Activated CD8-positive, alpha-beta memory T cell treated with anti-CD3 and anti-CD28 coated beads, Interleukin-2, amount 50 U/mL, for 24 hours (primary cell): ENCODE data around the gene PTPRH.
"Not testable (repeated sequence)": the region's sequence is repeated elsewhere in the genome, so short reads cannot be mapped to it uniquely, and the experiment has no call there.

ENCODE experiments used
- DNase-seq: peaks from one replicate; pipeline ENCODE4 v3.0.0-alpha.2; 2020; ENCODE audit errors: extremely low read depth

Gene PTPRH

DNA sequence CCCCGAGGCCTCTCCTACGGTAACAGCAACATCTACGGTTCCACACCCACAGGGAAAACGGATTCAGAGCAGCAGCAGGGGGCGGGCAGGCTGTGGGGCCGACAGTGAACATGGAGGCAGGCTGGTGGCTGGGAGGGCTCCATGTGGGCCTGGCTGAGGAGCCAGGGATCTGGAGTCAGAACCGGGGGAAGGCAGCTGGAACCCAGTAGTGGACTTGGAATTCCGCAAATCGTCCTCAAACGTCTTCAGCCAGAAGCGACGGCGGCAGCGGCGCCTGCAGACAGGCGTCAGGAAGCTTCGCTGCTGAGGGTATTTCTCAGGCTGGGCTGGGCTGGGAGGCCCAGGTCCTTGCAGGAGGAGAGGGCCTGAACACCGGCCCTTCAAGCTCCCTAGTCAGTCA lies 17.5 kb upstream of the PTPRH start:
- DNase-seq = no peak

DNA sequence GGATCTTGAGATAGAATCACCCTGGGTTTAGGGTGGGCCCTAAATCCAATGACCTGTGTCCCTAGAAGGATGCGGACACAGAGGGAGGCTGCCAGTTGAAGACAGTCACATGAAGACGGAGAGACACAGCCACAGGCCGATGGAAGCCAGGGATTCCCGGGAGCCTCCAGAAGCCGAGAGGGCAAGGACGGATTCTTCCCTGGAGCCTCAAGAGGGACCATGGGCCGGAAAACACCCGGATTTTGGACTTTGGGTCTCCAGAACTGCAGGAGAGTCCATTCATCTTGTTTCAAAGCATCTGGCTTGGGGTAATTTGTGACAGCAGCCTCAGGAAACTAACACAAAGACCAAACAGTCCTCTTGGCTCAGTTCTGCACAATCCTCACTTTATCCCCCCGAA lies 17.0 kb upstream of the PTPRH start:
- DNase-seq = no peak

DNA sequence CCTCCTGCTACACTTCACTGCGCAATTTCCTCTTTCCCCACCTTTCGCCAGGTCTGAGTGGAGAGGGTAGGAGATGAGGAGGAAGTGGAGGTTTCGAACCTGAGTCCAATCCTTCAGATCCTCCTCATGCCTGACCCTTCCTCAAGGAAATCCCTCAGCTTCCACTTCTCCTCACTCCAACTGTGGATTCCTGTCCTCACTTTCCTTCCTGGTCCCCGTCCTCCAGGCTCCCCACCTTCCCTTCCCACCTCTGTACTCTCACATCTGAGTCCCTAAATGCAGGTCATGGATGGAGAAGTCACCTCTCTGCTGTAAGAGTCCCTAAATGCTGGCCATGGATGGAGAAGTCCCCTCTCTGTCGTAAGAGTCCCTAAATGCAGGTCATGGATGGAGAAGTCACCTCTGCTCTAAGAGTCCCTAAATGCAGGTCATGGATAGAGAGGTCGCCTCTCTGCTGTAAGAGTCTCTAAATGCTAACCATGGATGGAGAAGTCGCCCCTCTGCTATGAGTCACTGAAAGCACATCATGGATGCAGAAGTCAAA lies 16.2 kb upstream of the PTPRH start:
- DNase-seq = no peak

DNA sequence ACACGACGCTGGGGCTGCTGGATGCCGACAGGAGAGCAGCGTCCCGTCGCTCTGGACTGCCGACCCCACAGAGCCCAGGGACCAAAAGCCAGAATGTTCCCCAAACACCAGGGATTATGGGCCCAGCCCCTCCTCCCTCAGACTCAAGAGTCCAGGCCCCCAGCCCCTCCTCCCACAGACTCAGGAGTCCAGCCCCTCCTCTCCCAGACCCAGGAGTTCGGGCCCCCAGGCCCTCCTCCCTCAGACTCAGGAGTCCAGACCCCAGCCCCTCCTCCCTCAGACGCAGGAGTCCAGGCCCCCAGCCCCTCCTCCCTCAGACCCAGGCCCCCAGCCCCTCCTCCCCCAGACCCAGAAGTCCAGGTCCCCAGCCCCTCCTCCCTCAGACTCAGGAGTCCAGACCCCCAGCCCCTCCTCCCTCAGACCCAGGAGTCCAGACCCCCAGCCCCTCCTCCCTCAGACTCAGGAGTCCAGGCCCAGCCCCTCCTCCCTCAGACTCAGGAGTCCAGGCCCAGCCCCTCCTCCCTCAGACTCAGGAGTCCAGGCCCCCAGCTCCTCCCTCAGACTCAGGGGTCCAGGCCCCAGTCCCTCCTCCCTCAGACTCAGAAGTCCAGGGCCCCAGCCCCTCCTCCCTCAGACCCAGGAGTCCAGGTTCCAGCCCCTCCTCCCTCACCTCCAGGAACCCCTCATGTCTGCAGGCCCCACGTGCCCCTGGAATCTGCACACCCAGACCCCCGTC lies 15.5 kb upstream of the PTPRH start:
- not testable (repeated sequence) for DNase-seq

DNA sequence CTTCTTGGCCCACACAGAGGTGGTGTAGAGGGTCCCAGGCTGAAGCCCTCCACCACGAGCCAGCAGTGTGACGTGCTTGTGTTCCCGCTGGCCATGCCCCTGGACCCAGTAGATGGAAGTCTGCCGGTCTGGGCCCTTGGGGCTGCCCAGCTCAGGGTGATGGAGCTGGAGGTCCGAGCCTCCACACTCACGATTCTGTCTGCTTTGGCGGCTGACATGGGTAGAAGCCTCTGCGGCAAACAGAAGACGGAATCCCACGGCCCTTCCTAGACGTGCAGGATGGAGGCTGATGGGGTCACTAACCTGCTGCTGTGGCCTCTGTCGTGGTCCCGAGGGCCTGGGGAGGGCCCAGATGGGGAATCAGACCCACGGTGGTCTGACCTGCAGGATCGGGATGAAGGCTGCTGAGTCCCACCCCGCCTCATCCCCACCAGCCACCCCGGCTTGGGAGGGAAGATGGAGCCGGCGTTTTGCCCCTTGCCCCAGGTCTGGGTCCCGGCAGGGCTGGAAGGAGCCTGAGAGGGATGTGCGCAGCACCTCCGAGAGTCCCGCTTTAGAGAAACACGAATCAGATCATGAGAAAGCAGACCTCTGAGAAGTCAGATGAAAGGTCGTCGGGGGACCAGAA lies 14.9 kb upstream of the PTPRH start:
- no peak for DNase-seq

DNA sequence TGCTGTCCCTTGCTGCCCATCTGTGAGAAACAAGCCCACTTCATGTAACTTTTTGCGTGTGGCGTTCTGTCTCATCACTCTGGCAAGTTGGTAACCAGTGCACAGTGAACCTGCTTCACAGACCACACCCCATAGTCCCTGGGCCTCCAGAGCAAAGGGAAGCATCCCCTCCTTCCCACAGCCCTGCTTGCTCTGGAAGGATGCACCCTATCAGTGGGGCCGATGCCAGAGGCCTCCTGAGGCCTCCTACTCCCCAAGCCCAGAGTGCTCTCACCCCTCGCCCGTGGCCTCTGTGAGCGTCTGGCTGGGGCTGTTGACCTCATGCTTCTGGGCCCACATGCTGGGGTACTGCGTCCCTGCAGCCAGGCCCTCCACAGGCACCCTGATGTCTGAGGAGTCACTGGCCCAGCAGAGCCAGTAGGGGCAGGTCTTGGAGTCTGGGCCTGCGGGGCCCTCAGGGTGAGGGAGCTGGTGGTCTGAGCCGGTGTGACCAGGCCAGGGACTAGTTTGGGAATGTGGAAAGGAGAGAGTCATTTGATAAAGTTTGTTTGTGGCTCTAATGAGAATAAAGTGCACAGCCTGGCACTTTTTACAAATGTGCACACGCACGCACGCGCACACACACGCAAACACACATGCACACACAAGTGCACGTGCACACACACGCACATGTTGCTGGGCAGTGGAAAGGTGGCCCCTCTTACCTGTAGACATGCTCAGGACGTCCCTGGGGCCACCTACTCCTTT lies 14.2 kb upstream of the PTPRH start:
- no peak for DNase-seq

DNA sequence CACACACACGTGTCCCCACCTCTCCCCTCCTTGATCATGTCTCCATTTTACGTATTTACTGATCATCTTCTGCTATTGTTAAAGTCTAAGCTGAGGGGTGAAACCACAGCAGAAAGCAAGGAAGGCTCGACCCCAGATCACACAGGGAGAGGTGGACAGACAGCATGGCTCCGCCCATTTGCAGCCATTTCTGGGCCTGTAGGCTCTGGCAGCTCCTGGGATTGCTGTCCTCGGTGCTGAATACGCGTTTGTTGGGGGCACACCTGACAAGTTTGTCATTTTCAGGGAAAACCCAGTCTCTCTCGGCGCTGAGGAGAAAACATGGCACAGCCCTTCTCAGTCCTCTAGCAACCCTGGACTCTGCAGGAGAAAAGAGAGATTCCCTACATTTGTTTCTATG lies 11.2 kb upstream of the PTPRH start:
- DNase-seq = no peak

DNA sequence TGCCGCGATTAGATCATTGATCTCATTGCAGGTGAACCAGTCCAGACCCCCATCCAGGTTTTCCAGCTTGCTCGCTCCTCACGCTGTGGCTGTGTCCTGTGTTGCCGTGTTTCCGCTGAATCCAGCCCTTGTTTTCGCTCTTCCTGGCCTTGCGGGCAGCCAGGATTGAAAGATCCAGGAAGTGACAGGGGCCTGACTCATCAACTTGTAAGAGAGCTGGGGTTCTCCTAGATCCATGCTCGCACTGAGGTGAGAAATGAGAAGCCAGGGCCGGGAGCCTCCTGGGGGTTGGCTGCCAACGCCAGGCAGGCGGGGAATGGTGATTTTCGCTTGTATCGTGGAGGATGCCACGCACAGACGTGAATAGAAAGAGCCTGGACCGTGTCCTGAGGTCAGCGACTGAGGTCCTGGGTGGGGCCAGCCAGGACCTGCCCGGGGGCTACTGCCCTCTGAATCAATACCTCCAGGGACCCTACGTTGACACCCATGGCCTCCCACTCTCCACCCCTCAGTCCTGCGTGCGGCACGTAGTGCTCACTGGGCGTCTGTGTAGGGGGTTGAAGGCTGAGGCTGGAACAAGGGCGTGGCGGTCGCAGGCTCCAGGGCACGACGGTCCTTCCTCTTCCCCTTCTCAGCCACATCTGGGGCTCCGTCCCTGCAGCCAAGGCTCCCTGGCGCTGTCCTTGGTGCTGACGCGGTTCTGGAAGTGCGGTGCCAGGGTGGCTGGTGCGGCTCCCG lies 7.3 kb upstream of the PTPRH start:
- DNase-seq = no peak

DNA sequence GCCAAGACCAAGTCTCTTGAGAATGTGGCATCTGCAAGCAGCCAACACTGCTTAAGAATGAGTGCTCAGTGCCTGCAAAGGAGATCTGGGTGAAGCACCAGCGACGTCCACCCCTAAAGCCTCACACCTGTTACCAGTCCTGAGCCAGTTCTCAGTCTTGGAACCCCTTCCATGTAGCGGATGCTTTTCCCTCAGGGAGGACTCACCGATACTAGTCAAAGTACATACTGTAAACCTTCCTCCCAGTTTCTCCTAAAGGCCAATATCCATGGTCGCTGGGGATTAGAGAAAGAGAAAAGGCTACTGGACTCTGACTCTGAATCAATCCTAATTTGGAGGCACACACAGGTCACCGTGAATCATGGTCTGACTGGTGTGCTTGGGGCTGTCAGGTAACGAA lies 4.2 kb upstream of the PTPRH start:
- no peak for DNase-seq

DNA sequence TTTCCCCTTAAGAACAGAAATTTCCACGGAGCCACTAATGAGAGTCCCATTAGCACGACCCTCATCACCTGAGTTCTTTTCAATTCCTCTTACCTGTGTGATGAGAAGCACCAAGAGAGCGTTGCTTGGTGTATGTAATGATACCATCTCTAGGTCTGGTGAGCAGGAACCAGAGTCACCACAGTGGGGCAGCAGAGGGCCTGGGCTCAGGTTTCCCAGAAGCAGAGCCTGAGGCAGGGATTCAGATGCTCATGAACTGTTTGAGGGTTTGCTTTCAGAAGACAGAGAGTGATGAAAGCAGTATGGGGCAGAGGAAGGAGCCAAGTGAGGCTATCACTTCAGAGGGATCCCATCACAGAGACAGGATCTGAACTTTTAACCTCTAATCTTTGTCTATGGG lies 3.1 kb upstream of the PTPRH start:
- DNase-seq = no peak

DNA sequence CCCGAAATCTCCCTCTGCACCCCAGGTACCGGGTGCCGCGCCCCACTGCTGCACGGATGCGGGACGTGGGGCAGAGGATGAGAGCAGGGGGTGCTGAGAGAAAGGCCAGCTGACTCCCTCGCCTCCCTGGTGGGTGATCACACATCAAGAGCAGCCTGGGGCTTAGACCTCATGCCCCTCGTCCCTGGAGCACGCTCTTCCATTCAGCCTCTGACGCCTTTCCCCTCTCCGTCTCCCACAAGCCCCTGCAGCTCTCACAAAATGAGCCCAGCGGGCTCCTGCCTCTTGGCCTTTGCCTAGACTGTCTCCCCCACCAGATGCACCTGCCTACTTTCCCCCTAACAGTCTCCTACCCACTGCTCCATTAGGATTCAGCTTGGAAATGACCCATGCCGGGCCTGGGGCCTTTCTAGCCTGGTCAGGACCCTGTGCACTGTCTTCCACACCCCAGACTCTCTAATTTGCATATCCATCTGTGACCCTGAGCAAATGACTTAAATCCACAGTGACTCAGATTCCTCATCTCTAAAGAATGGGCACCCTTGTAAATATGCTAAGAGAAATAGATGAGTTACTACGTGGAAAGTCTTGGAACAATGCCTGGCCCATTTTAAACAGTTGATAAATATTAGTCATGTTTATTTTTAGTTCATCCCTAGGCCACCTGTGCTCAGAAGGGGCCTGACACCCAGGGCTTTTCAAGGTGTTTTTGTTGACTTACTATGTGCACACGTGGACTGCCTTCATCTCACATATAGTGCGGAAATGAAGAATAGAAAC lies 582 bp upstream of the PTPRH start:
- DNase-seq = no peak

DNA sequence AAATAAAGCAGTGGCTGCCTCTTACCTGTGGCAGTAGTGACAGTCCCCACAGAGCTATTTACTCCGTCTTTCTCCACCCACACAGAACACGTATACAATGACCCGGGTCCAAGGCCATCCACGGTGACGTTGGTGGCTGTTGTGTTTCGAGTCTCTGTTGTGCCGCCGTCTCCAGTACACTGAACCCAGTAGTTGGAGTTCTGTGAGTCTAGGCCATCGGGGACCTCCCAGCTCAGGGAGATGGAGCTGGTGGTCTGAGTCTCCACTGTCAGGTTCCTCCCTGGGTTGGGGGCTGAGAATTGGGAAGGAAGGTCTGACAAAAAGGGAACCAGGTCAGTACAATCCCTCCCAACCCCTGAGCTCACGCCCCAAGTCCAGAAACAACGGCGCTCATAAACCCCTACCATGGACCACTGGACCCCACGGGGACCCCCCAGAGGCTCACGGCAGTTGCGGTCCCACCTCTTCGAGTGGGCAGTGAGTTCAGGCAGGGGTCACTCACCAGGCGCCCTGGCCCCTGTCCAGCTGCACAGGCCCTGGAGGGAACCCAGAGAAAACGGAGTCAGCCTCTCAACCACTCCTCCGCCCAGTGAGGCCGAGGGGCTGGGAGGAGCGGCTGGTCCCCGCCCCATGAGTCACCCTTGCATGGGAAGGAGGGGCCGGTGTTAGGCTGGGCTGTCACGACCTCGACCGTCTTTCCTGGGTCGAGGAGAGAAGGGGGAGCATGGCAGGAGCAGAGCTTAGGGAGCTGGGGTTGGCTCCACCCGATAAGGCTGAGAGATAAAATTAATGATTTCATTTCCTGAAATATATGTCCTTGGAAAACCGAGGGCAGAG lies 2.4 kb downstream of the PTPRH start:
- no peak for DNase-seq

DNA sequence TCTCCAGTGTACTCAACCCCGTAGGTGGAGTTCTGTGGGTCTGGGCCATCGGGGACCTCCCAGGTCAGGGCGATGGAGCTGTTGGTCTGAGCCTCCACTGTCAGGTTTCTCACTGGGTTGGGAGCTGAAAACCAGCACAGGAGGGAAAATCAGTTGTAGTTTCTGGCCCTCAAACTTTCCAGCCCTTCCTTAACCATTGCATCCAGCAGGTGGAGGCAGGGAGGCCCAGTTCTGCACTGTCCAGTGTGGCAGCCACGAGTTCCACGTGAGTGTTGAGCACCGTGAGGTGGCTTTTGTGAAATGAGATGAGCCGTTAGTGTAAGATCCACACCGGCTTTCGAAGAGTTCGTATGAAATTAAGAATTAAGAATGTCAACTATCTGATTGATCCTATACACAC lies 7.1 kb downstream of the PTPRH start:
- not testable (repeated sequence) for DNase-seq

DNA sequence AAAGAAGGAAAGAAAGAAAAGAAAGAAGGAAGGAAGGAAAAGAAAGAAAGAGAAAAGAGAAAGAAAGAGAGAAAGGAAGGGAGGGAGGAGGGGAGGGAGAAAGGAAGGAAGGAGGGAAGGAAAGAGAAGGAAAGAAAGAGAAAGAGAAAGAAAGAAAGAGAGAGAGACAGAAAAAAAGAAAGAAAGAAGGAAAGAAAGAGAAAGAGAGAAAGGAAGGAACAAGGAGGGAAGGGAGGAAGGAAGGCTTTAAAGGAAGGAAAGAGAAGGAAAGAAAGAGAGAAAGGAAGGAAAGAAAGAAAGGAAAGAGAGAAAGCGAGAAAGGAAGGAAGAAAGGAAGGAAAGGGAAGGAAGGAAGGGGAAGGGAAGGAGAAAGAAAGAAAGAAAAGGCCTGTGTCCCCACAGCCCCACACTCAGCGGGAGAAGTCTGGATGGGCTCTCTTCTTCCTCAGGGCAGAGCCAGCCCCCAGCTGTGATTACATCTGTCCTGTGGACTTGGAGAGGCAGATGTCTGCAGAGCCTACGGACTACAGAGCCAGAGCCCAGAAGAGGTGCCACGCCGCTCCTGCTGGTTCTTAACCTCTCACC lies 9.6 kb downstream of the PTPRH start:
- DNase-seq = no peak

DNA sequence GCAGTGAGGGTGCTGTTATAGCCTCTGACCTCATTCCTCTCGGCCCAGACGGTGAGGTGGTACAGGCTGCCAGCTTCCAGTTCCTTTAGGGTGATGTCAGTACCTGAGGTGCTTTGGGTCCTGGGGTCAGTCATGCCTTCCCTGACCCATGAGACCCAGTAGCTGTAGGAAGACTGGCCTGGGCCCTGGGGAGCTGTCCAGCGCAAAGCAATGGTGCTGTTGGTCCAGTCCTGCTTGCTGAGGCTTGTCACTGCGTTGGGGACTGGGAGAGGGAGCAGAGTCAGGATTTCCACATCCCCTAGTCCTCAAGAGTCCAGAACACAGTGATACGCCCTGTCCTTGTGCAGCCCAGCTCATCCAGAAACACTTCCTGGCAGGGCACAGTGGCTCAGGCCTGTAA lies 10.7 kb downstream of the PTPRH start:
- DNase-seq = no peak

DNA sequence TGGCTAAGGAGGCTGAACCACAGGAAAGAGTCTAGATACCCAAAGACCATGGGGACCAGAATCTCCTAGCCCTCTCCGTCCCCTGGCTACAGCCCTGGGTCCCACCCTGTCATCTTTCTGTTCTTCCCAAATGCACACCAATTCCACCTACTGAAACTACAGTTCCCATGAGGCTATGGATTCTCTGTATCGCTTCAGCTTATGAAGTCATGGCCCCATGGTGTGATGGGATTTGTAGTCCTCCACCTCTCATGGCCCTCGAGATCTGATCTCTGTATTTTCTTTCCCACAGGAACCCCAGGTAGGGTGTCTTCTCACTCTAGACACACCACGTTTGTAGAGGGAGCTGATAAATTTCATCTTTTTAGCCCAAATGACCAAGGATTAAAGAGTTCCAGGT lies 11.8 kb downstream of the PTPRH start:
- DNase-seq = no peak

DNA sequence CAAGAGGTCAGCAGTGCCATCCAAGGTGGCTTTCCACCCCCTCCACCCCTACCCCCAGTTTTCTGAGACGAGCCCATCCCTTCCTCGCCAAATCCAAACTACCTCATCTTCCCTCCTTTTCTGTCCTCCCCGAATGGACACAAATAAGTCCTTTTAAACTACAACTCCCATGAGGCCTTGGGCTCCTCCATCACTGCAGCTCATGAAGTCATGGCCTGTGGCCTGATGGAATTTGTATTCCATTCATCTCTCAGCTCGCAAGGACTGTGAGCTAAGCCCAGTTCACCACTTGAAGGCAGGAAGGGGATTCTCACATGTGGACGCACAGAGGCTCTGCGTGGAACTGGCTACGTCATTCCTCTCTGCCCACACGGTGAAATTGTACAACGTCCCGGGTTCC lies 12.5 kb downstream of the PTPRH start:
- no peak for DNase-seq

DNA sequence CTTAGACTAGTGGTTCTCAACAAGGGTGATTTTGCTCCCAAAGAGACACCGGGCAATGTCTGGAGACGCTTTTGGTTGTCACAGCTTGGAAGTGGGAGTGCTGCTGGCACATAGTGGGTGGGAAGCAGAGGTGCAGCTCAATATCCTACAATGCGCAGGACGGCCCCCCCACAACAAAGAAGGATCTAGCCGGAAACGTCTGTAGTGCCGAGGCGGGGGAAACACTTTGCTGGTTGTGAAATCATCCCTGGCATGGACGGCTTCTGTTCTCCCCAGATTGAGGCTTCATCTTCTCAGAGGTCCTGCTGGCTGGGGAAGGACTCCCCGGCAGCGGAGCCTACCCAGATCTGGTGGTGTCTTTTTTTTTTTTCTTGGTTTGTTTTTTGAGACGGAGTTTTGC lies 15.8 kb downstream of the PTPRH start:
- DNase-seq = no peak

DNA sequence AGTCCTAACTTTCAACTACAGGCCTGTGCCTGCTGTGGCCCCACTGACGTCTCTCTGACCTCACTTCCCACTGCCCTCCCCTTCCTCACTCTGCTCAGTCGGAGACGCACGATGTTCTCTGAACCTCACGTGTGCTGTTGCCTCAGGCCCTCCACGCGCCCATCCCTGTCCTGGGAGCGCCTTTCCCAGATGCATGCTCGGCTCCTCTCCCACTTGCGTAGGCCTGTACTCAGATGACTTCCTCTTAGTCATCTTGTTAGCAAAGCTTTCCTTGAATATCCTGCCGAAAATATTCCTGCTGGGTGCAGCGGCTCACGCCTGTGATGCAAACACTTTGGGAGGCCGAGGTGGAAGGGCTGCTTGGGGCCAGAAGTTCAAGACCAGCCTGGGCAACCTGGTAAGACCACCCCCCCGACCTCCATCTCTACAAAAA lies 19.9 kb downstream of the PTPRH start:
- no peak for DNase-seq

DNA sequence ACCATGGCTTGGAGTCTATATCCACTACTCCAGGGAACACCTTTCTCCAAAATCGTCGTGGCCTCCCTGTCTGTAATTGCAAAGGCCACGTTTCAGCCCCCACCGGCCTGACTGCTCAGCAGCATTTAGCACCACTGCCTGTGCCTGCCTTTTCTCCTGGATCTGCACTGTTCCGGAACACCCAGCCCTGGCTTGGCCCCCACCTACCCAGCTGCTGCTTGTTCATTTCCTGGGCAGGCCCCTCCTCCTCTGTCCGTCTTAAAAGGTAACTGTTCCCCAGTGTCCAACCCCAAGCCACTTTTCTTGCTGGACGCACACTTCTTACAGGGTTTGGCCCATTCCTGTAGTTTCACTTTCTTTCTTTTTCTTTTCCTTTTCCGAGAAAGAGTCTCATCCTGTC lies 20.7 kb downstream of the PTPRH start:
- DNase-seq = no peak
